HG02840 (cell line): ENCODE results near the gene PITPNC1.
"Not testable (repeated sequence)": the region's sequence is repeated elsewhere in the genome, so short reads cannot be mapped to it uniquely, and the experiment has no call there.

Experiments
- ATAC-seq: cut with Tn5 transposase; IDR thresholded peaks from one replicate; pipeline ENCODE4 v1.9.1; 2021; ENCODE audit warnings: mild to moderate bottlenecking, moderate library complexity, moderate number of reproducible peaks; ENCODE audit not compliant: unreplicated experiment, low FRiP score

The PITPNC1 gene

GRCh38 chr17:67700725-67701119, 323.6 kb downstream of the PITPNC1 start:
- ATAC-seq = no peak

- ATAC-seq = not testable (repeated sequence)
These were observed 325.8 kb downstream of the PITPNC1 start for GRCh38 chr17:67702861-67703260.

DNA sequence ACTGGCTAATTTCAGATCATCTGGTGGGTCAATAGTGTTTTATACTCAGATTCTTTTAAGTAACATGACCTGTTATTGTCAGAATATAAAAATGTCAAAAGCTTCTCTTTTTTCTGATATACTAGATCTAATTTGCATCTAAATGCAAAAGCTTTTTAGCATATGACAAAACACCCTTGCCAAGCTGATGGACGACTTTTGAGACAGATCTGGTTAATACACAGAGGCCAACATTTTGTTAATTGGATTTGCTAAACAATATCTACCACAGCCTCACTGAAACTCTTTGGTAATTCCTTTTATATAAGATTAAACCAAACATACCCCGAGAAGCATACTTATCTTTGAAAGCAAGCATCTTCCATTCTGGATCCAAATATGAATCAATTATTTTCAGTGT, 330.4 kb downstream of the PITPNC1 start:
- no peak for ATAC-seq

- ATAC-seq = no peak
These were observed 331.3 kb downstream of the PITPNC1 start for GRCh38 chr17:67708378-67708777.

DNA sequence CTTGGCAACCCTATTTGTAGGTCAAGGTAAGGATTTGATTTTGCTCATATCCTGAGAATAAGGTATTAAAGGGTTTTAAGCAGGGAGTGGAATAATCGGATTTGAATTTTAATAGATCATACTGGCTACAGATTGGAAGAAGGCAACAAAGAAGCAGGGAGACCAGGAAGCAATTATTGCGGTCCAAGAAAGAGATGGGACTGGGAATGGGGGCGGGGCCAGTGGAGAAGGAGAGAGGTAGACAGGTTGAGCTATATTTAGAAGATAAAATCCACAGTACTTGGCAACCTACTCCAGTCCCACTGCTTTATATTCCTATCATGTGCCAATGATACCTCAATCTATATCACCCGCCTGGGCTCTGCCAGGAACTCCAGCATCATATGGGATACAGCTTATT, 334.8 kb downstream of the PITPNC1 start:
- no peak for ATAC-seq

DNA sequence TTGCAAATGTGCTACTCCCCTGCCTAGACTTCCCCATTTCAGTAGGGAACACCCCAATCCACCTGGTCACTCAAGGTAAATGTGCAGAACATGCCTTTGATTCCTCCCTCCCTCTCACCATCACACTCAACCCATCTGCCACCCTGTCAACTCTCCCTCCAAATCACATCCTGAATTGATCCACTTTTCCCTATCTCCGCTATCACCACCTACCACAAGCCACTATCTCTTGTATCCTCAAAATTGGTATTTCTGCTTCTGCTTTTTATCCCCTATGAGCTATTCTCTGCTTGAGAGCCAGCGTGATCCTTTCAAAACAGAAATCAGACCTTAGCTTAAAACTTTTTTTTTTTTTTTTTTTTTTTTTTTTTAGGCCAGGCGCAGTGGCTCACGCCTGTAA, 335.3 kb downstream of the PITPNC1 start:
- no peak for ATAC-seq

DNA sequence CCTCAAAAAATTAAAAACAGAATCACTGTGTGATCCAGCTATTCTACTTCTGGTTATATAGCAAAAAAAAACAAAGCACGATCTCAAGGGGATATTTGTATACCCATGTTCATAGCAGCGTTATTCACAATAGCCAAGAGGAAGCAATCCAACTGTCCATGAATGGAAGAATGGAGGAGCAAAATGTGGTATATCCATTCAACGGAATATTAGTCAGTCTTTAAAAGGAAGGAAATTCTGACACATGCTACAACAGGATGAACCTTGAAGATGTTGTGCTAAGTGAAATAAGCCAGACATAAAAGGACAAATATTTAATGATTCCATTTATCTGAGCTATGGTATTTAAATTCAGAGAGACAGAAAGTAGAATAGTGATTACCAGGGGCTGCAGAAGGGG, 336.1 kb downstream of the PITPNC1 start:
- no peak for ATAC-seq

DNA sequence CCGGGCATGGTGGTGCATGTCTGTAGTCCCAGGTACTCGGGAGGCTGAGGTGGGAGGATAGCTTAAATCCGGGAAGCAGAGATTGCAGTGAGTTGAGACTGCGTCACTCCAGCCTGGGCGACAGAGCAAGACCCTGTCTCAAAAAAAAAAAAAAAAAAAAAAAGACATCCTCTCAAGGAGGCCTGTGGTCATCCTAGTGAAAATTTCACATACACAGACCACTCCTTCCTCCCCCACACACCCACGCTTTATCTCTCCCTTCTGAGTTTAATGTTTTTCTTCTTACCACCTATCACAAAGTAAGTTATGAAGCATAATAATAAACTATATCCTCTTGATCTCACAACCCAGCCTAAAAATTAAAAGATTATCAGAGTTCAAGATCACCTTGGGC, 339.3 kb downstream of the PITPNC1 start:
- no peak for ATAC-seq

- ATAC-seq = no peak
These were observed 340.1 kb downstream of the PITPNC1 start for GRCh38 chr17:67717192-67717623.

GRCh38 chr17:67717624-67718324, 340.7 kb downstream of the PITPNC1 start, which contains the start of gene NOL11:
Gene NOL11 (plus strand): TSS chr17:67717936. CDS start chr17:67717948, 12 bp downstream.
- peak; percentile 97 for ATAC-seq

DNA sequence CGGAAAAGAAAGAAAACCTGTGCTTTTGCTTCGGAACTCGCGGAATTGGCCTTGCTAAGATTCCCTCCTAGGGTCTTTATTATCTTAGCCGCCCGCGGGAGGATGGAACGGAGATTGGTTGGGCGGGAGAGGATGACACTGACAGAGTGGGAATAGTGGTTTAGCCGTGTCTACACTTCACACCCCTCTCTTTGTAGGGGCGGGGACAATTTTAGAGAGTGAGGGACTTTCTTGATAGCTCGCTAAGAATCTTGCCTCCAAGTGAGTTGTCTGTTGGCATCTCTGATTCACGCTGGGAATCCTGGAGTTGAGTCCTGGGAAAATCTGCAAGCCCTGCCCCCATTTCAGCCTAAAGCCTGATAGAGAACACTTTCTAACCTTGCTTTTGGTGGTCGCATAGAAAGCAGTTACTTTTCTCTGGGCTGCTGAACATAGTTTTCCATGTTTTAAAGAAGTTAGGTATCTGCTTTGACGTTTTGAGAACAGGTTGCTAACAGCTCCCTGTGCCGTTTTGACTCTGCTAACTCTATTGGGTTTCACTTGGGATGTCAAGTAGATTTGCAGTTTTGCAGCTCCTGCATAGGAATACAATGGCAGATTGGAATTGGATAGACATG, 341.4 kb downstream of the PITPNC1 start:
- ATAC-seq = no peak

DNA sequence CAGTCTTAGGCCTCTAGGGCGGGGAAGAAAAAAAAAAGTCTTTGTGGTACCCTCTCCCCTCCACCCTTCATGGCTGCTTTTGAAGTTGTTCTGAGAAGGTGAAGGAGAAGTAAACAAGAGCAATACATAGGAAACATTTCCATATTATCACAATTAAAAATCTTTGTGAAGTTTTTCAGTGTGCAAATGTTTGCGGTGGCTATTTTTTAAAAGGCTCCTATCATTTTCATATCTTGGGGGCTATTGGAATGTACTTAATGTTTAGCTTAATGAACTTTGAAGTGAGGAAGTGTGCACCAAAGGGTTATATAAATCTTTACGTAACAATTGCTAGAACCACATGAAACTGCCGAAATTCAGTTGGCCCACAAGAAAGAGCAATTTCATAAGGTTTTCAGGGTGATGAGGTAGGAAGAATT, 348.3 kb downstream of the PITPNC1 start:
- no peak for ATAC-seq

GRCh38 chr17:67725807-67726206, 348.7 kb downstream of the PITPNC1 start:
- no peak for ATAC-seq

DNA sequence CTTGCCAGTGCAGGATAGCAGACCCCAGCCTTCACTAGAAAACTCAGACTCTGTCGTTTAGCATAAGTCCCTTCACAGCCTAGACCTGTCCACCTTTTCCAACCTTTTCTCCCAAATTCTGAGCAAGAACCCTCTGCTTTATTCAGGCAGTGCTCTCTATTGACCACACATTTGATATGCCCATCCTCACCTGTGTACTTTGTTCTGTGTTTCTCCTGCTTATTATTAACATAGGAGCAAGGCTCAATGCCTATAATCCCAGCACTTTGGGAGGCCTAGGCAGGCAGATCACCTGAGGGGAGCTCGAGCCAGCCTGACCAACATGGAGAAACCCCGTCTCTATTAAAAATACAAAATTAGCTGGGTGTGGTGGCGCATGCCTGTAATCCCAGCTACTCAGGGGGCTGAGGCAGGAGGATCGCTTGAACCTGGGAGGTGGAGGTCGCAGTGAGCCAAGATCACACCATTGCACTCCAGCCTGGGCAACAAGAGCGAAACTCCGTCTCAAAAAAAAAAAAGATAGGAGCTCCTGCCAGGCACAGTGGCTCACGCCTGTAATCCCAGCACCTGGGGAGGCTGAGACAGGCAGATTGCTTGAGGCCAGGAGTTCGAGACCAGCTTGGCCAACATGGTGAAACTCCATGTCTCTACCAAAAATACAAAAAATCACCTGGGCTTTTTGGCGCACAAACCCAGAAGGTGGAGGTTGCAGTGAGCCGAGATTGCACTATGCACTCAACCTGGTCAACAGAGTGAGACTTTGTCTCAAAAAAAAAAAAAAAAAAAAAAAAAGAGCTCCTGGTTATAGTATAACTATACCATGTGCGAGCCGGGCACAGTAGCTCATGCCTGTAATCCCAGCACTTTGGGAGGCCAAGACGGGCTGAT, 350.3 kb downstream of the PITPNC1 start:
- ATAC-seq = not testable (repeated sequence)

DNA sequence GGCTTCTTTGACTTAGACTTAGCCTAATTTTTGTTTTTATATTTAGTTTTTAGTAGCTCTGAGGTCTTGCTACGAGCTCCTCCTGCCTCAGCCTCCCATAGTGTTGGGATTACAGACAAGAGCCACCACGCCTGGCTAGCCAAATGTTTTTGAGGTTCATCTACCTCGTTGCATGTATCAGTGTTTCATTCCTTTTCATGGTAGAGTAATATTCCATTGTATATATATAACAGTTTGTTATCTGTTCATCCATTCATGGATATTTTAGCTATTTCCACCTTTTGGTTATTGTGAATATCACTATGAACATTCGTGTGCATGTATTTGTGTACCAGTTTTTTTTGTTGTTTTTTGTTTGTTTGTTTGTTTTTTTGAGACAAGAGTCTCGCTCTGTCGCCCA, 352.8 kb downstream of the PITPNC1 start:
- ATAC-seq = no peak

- no peak for ATAC-seq
These were observed 353.6 kb downstream of the PITPNC1 start for GRCh38 chr17:67730731-67731130.

DNA sequence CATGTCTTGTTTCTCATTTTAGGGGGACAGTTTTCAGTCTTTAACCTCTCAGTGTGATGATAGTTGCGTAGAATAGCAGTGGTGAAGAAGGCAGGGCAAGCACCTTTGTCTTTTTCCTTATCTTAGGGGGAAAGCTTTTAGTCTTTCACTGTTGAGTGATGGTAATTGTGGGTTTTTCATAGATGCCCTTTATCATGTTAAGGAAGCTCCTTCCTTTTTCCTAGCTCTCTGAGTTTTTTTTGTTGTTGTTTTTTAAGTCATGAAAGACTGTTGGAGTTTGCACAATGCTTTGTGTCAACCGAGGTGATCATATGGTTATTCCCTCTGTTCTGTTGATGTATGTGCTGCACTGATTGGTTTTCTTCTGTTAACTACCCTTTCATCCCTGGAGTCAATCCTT, 356.4 kb downstream of the PITPNC1 start:
- no peak for ATAC-seq

GRCh38 chr17:67737145-67737544, 360.1 kb downstream of the PITPNC1 start:
- ATAC-seq = no peak

DNA sequence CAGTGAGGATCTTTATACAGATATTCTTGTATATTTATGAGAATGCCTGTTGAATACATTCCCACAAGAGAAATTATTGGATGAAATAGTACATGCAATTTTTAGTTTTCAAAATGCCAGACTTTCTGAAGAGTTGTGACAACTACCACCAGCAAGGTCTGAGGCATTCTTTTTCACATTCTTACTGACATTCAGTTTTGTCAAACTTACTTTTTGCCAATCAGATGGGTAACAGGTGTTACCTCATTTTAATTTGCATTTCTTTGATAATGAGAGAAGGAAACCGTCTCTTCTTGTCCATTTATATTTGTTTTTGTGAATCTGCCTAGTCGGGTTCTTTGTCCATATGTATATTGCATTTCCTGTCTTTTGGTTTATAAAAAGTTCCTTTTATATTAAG, 364.9 kb downstream of the PITPNC1 start:
- ATAC-seq = no peak
